HG02642 (cell line): Measurements from ENCODE around the gene ZNF780B.

Experiments
- ATAC-seq: cut with Tn5 transposase; IDR thresholded peaks from one replicate; pipeline ENCODE4 v1.9.1; 2021; ENCODE audit warnings: mild to moderate bottlenecking; ENCODE audit not compliant: unreplicated experiment, poor library complexity

Gene ZNF780B

DNA sequence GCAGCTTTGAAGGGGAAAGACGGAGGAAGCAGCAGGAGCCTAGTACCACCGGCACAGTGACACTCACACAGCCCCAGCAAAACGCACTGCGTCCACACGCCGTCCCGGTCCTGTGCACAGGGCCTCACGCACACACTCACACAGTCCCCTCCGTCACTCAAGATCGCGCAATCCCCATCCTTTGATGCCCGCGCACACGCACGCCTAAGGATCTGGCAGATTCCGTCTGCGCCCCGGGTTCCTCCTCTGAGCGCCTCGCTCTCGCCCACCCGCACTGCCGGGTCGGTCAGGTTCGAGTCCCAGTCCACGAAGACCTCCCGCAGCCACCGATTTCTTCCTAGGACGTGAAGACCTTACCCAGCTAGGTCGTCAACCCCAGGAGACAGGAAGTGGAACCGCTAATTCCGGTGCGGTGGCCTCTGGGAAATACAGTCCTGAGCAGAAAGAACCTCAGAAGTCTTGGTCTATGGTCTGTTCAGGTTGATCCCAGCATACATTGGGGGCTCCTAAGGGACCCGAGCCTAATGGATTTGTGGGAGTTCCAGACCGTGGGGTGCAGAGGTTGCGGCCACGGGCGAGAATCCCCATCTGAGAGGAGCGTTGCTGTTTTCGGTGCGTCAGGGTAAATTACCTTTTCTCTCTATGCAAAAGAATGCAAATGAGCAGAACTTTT, at the start of gene ZNF780B:
TSS of gene ZNF780B (minus strand) at position 400 of the 673 bp plus-strand sequence. CDS start 5,899 bp downstream, outside the sequence.
- peak; percentile 89 for ATAC-seq

DNA sequence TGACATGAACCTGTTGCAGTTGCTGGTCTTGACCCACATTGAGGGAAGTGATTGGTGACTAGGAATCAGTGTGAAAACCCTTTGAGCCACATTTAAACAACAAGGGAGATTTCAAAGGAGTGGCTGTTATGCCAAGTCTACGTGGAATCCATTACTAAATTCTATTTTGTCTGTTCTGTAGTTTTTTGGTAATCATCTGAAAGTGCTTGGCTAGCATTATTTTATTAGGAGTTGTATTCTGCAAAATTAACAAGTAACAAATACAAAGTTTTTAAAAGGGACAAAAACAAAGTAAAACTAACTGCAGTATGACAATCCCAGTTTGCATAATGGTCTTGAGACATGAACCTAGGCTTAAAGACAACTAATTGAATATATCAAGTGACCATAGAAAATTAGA, 48.7 kb upstream of the ZNF780B start:
- no peak for ATAC-seq

DNA sequence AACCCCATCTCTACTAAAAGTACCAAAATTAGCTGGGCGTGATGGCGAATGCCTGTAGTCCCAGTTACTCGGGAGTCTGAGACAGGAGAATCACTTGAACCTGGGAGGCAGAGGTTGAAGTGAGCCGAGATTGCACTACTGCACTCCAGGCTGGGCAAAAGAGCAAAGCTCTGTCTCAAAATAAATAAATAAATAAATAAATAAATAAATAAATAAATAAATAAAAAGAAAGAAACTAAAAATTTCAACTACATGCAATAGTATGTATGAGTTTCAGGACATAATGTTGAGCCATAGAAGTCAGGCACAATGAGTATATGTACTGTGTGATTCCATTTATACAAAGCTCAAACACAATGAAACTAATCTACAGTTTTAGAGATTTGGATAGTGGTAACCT, 47.6 kb upstream of the ZNF780B start:
- ATAC-seq, result no peak

DNA sequence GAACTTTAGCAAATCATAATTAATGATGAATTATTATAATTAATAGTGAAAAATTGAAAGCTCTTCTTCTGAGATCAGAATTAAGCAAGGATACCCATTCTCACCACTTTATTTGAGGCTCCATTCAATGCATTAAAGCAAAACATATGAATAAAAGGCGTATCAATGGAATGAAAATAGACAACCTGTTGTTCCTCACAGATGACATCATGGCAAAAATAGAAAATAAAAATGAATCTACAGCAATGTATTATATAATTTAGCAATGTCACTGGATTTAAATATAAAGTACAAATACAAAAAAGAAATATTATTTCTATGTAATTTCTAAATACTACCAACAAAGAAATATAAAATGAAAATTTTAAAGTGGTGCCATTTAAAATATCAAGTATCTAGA, 45.8 kb upstream of the ZNF780B start:
- ATAC-seq, result no peak

DNA sequence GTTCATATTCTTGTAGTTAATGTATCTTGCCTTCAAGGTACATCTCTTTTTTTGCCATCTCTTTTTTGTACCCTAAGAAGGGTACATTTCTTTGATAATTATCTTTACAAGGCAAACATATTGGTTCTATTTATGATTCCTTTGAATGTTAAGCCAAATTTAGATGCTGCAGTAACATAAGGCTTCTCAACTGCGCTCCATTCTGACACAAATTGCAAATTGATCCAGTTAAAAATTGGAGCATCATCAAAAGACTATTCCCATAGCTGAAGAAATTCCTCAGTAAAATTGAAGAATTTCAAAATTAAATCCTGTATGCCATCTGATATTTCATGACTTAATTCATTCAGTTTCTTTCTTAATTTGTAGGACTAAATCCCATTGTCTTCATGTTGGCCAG, 37.4 kb upstream of the ZNF780B start:
- no peak for ATAC-seq

DNA sequence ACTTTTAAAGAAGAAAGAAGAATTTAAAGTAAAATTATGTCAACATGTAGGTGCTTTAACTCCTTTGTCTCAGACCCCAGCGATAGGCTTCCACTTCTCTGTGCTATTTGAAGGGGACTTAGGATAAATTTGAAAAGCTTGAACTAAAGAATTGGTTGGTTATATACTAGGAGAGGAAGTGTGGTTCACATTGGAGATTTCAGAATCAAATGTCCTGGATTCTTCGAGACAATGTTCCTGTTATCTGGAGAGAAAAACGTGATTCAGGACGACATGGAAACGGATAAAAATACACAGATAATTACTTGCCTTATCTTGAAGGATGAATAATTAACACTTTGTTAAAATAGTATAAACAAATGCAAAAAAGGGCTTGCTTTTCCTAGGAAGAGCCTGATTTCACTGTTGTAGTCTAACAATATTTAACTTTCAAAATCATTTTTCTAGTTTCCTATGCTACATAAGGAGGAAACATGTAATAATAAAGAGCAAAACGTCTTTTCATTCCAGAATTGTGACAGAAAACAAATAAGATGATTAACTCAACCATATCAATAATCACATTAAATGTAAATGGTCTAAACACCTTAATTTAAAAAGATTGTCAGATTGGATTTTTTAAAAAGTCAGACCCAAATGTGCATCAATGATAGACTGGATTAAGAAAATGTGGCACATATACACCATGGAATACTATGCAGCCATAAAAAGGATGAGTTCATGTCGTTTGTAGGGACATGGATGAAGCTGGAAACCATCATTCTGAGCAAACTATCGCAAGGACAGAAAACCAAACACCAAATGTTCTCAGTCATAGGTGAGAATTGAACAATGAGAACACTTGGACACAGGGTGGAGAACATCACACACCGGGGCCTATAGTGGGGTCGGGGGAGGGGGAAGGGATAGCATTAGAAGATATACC, 35.4 kb upstream of the ZNF780B start:
- ATAC-seq, result no peak

DNA sequence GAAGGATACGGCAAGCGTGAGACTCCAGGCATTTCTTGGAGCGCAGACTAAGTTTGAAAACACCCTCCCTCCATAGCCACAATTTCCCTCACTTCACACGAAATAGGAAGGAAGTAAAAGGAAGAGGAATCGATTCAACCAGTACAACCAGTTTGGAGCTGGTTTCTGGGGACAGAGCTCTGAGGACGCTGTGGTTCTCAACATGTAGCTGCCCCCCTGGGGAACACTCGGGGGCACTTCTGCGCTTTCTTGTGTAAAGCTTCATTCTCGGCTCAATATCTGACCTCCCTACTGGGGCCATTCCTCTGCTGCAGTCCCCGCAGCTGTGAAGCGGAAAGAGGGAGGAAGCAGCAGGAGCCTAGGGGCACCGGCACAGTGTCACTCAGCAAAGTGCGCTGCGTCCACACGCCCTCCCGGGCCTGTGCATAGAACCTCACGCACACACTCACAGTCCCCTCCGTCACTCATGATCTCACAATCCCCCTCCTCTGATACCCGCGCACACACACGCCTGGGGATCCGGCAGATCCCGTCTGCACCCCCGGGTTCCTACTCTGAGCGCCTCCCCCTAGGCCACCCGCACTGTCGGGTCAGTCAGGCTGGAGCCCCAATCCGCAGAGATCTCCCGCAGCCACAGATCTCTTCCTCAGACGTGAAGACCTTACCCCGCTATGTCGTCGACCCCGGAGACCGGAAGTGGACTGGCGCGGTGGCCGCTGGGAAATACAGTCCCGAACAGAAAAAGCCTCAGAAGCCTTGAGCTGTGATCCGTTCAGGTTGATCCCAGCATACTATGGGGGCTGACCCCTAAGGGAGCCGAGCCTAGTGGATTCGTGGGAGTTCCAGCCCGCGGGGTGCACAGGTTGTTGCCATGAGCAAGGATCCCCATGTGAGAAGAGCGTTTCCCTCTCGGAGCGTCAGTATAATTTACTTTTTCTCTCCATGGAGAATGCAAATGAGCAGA, 34.5 kb upstream of the ZNF780B start, which contains the start of gene ZNF780A:
TSS of gene ZNF780A (minus strand) at position 703 of the 964 bp plus-strand sequence. CDS start 6,190 bp downstream, outside the sequence.
- ATAC-seq, result peak; percentile 88

DNA sequence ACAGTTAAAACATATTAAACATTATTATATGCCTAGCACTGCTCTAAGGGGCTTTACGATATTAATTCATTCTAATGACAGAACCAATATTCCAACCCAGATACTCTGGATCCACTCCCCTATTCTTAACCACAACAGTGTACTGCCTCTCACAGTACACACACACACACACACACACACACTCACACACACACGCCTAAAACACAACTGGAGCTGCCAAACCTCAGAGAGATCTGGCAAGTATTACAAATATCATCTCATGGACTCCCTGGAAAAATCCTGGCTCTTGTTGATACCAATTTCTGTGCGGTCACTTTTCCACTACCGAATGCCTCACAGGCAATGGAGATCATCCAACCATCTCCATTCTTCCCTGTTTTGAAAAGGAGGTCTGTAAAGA, 33.4 kb upstream of the ZNF780B start:
- no peak for ATAC-seq

DNA sequence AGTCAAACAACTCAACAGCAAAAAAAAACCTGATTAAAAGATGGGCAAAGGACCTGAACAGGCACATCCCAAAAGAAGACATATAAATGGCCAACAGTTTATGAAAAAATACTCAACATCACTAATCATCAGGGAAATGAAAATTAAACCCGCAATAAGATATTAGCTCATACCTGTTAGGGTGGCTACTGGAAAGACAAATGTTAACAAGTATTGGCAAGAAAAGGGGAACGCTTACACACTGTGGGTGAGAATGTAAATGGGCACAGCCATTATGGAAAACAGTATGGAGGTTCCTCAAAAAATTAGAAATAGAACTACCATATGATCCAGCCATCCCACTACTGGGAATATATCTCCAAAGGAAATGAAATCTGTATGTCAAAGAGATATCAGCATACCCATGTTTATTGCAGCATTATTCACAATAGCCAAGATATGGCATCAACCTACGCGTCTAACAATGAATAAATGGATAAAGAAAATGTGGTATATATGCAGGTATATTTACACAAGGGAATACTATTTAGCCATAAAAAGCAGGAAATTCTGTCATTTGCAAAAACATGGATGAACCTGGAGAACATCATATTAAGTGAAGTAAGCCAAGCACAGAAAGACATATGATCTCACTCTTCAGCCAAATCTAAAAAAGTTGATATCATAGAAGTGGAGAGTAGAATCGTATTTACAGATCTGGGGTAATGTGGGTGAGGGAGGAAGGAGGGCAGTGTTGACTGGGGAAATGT, 32.4 kb upstream of the ZNF780B start:
- no peak for ATAC-seq

DNA sequence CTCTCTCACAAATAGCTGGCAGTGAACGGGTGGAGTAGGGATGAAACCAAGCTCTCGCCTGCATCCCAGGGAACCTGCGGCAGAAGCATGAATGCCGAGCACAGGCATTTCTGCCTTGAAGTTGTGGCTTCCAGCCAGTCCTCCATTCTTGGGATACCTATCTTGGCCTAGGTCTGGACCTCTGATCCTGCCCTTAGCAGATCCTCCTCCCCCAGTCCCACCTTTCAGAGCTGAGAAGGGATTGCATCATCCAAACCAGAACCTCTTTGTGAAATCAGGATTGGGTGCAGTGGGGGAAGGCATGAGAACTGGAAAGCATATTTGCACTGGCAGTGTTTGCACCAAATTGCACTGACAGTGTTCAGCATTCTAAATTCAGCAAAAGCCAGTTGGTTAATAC, 28.9 kb upstream of the ZNF780B start:
- ATAC-seq, result no peak

DNA sequence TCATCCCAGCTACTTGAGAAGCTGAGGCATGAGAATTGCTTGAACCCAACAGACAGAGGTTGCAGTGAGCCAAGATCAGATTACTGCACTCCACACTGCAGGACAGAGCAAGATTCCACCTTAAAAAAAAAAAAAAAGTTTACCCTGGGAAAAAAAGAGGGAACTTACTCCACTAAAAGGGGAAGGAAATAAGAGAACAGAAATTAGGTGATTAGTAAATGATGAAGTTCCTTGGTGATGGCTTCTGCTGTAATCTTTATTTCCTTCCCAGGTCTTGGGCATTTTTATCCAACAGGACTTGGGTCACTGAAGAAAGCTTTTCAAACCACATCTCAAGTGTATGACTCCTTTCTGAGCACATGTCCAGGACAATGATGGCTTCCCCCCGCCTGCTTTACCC, 25.4 kb upstream of the ZNF780B start:
- ATAC-seq, result no peak

DNA sequence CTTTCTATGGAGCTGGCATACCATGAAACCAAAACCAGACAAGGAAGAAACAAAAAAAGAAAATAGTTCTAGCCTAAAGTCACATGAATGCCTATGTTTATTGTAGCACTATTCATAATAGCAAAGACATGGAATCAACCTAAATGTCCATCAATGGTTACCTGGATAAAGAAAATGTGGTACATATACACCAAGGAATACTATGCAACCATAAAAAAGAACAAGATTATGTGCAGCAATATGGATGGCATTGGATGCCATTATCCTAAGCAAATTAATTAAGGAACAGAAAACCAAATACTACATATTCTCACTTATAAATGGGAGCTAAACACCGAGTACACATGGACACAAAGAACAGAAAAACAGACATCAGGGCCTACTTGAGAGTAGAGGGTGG, 24.3 kb upstream of the ZNF780B start:
- no peak for ATAC-seq

DNA sequence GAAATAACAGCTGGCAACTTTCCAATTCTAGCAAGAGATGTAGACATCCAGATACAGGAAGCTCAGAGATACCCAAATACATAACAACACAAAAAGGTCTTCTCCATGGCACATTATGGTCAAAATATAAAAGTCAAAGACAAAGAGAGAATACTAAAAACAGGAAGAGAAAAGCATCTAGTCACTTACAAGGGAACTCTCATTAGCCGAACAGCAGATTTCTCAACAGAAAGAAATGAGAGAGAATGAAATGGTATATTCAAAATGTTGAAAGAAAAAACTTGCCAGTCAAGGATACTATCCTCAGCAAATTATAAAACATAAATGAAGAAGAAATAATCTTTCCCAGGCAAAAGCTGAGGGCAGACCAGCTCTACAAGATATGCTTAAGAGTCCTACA, 22.3 kb upstream of the ZNF780B start:
- ATAC-seq, result no peak

DNA sequence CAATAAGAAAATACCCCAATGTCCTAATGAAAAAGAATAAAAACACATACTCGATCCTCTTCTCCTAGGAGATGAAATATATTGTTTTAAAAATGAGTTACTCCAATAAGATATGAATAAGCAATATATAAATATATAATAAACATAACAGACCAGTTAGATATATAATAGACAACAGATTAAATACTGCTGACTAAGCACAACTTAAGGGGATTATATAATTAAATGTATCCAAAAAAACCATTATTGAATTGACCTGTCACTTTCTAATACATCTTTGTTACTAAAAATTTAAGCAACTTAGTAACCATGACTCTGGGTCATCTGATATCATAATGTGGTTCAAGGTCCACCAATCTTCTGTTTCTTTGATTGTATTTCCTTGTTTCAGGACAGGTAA, 14.0 kb upstream of the ZNF780B start:
- ATAC-seq, result no peak

DNA sequence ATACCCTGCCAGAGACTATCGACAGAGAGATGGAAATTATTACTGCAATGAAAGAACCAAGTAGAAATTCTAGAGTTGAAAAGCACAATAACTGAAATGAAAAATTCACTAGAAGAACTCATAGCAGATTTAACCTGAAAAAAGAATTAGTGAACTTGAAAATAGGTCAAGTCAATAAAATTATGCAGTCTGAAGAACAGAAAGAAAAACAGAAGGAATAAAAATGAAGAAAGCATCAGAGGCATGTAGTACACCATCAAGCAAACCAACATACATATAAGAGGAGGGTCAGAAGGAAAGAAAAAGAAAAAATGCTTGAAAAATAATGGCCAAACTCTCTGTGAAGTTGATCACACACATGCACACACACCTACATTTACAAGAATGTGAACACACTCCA, 3.6 kb upstream of the ZNF780B start:
- ATAC-seq, result no peak

DNA sequence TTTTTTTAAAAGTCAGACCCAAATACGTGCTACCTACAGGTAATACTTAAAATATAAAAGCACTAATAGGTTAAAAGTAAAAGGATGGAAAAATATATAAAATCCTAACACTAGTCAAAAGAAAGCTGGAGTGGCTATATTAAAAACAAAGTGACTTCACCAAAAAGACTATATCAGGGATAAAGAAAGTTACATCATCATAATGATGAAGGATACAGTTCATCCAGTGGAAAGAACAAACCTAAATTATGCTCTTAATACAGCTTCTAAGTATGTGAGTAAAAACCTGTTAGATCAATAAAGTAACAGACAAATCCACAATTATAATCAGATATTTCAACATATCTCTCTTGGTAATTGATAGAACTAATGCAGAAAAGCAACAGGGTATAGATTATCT, 1.1 kb upstream of the ZNF780B start:
- ATAC-seq, result no peak

DNA sequence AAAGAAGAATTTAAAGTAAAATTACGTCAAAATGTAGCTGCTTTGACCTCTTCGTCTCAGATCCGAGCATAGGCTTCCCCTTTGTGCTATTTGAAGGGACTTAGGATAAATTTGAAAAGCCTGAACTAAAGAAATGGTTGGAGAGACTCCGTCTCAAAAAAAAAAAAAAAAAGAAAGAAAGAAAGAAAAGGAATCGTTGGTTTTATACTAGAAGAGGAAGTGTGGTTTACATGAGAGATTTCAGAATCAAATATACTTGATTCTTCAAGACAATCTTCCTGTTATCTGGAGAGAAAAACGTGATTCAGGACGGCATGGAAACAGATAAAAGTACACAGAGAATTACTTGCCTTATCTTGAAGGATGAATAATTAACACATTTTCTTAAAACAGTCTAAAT, 474 bp upstream of the ZNF780B start:
- ATAC-seq, result no peak

DNA sequence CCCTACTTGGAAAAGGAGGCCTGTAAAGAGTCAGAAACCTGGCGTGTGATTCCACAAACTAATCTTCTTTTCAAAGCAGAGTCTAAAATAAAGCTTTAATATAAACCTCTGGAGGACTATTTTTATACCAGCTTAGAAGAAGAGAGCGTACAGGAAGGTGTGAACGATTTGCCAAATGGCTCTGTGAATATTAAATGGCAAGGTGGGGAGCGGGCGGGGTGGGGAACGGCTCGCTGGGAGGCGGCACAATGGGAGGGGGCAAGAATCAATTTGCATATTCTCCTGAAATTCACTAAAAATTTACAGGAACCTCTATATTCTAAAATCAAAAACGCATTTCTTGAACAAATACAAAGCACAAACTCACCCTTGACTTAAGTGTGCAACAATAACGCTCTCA, 982 bp downstream of the ZNF780B start:
- ATAC-seq, result no peak

DNA sequence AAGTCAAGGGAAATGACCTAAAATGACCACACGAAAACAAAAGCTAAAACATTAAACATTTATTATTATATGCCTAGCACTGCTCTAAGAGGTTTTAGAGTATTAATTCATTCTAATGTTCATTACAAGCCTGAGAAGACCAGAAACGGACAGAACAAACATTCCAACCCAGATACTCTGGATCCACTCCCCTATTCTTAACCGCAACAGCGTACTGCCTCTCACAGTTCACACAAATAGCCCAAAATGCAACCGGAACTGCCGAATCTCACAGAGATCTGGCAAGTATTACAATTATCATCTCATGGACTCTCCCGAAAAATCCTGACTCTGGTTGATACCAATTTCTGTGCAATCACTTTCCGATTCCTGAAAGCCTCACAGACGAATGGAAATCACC, 1.4 kb downstream of the ZNF780B start:
- no peak for ATAC-seq

DNA sequence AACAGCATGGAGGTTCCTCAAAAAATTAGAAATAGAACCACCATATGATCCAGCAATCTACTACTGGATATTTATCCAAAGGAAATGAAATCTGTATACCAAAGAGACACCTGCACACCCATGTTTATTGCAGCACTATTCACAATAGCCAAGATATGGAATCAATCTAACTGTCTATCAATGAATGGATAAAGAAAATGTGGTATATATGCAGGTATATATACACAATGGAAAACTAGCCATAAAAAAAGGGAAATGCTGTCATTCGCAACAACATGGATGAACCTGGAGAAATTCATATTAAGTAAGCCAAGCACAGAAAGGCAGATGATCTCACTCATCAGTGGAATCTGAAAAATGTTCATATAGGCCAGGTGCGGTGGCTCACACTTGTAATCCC, 2.5 kb downstream of the ZNF780B start:
- no peak for ATAC-seq
